Metanephros (tissue), 1 donor: ENCODE data around the gene SCG3. TPM values are rescaled to one million over a fixed set of nuclear protein-coding genes. Genes with fewer than 3 reads are reported as not detected.

Experiments used
- total RNA-seq: library from RNA; depleted of rRNA; stranded (reverse); fragments of >200 nt; gene quantifications from one replicate; pipeline ENCODE4 v1.2.3, GENCODE V29; 2014

The SCG3 gene
- total RNA-seq = not detected

DNA sequence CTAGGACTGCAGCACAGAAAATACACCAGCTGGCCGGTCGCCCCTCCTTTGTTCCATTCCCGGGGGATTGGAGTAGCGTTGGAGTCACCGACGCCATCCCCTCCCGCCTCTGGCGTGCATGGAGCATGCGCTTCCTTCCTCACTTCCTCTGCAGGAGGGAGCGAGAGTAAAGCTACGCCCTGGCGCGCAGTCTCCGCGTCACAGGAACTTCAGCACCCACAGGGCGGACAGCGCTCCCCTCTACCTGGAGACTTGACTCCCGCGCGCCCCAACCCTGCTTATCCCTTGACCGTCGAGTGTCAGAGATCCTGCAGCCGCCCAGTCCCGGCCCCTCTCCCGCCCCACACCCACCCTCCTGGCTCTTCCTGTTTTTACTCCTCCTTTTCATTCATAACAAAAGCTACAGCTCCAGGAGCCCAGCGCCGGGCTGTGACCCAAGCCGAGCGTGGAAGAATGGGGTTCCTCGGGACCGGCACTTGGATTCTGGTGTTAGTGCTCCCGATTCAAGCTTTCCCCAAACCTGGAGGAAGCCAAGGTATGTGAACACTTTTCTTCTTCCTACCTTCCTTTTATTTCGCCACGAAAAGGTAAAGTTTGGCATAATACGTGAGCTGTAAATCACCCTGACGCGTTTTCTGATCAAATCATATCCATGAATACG lies at the start of gene SCG3:
SCG3 (plus strand) TSS at position 201 of the 661 bp plus-strand sequence; CDS start at position 454, 253 bp downstream.

DNA sequence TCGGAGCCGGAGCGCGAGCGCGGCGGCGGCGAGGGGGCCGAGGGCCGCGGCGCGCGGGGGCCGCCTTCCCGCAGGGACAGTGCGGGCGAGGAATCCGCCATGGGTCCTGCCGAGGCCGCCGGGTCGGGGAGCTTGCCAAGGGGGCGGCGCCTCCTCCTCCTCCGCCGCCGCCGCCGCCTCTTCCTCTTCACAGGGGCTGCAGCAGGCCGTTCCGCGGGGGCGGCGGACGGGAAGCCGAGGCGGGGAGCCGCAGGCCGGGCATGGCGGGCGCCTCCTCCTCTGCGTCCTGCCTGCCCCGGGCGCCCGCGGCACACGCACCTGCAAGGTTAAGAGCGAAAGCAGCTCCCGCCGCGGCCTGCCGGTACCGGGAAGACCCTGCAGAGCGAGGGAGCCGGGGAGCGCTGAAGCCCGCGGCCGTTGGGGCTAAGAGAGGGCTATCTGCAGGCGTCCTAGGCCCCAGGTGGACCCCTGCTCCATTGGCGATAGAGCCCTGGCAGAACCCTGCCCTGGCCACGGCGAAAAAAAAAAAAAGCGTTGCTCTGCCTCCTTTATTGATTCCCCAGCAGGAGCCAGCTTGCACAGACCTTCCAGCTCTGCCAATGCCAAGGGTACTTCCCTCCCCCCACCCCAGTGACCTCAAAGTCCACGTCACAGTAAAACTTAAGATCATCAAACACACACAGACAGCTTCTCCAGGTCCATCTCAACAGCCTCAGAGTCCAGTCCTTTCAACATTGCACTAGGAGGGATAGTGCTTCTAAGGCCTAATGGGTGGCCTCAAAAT lies 56.4 kb downstream of the SCG3 start, which contains the start of gene LYSMD2:
LYSMD2 (minus strand) TSS at position 134 of the 784 bp plus-strand sequence; CDS start at position 101, 33 bp downstream.

DNA sequence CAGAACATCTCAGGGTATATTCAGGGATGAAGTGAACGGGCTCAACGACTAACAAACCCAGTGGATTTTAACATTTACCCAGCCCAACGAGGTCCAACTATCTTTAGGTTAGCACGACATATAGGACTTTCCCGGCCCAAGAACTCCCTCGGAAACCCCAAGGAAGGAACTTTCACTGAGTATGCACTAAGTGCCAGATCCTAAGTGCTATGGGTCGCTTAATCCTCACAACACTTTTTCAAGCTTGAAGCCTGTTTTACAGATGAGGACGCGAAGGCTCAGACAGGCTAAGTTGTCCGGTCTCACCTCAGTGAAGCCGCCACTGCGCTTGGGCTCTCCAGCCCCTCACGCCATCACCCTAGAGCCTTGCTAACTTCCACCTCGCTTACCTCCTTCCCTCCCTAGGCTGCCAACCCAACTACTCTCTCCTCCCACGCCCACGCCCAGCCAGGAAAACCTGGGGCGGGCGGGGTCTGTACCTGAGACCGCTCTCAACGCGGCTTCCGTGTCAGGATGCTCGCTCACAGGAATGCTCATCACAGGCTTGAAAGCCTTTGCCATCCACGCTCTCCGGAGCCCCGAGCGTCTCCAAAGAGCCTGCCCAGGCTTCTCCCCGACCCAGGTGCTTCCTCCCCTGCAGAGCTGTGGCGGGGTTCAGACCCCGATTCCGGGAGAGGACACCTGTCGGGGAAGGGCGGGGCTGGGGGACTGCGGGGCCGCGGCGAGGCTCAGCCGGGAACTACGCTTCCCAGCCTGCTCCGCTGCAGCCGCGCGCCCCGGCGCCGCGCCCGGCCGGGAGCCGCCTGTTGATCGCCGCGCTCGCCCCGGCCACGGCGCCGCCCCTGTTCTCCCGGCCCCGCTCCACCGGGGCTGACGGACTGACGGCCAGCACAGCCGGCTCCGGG lies 69.7 kb downstream of the SCG3 start, which contains the start of gene TMOD2:
TMOD2 (plus strand) TSS at position 806 of the 905 bp plus-strand sequence. CDS start 14,845 bp downstream, outside the sequence.

Other genes with a start within 250 kb of the SCG3 start
- 68.6 TPM for gene DMXL2, start 58.7 kb upstream of the SCG3 start, total RNA-seq
- gene LYSMD2, start 56.2 kb downstream of the SCG3 start, total RNA-seq = 6.6 TPM
- 6.4 TPM for gene TMOD2, start 70.1 kb downstream of the SCG3 start, total RNA-seq
- 40.0 TPM for gene TMOD3, start 148.2 kb downstream of the SCG3 start, total RNA-seq